Endodermal cell (in vitro differentiated cells): ENCODE measurements around the gene FAM149B1. TPM values are rescaled to one million over a fixed set of nuclear protein-coding genes. Genes with fewer than 3 reads are reported as not detected.

Experiments used
- DNase-seq: peaks from one replicate; pipeline ENCODE4 v3.0.0-alpha.2; 2017
- H3K27ac ChIP-seq: 2 replicates; pipeline ENCODE4 v1.5.1; 2013; ENCODE audit warnings: mild to moderate bottlenecking, low read depth, low read length, moderate library complexity
- H3K27me3 ChIP-seq: 2 replicates; pipeline ENCODE4 v1.6.1; 2013; ENCODE audit warnings: mild to moderate bottlenecking, low read length, moderate library complexity; ENCODE audit not compliant: insufficient read depth, control insufficient read depth, poor library complexity, severe bottlenecking
- H3K36me3 ChIP-seq: 2 replicates; pipeline ENCODE4 v1.7.0; 2013; ENCODE audit warnings: mild to moderate bottlenecking, low read length, moderate library complexity; ENCODE audit not compliant: control insufficient read depth, insufficient read depth
- H3K4me1 ChIP-seq: one replicate; pipeline ENCODE4 v1.7.0; 2013; ENCODE audit warnings: low read length; ENCODE audit not compliant: control insufficient read depth, insufficient read depth
- H3K4me3 ChIP-seq: 2 replicates; pipeline ENCODE4 v1.5.1; 2013; ENCODE audit warnings: mild to moderate bottlenecking, low read length, moderate library complexity
- H3K9ac ChIP-seq: 2 replicates; pipeline ENCODE4 v1.6.1; 2013; ENCODE audit warnings: mild to moderate bottlenecking, low read length, moderate library complexity; ENCODE audit not compliant: poor library complexity, severe bottlenecking; ENCODE audit errors: extremely low read depth
- H3K9me3 ChIP-seq: 2 replicates; pipeline ENCODE4 v1.6.1; 2013; ENCODE audit warnings: mild to moderate bottlenecking, low read length, moderate library complexity; ENCODE audit not compliant: control insufficient read depth
- H3K27ac Mint-ChIP-seq: 2 replicates; pipeline ENCODE4 v1.8.0; 2020; ENCODE audit warnings: mixed read lengths
- H3K27me3 Mint-ChIP-seq: 2 replicates; pipeline ENCODE4 v1.8.0; 2021; ENCODE audit warnings: mild to moderate bottlenecking, mixed read lengths; ENCODE audit not compliant: insufficient read depth
- H3K36me3 Mint-ChIP-seq: 2 replicates; pipeline ENCODE4 v1.8.0; 2020; ENCODE audit warnings: low read depth, mixed read lengths
- H3K4me1 Mint-ChIP-seq: 2 replicates; pipeline ENCODE4 v1.8.0; 2020; ENCODE audit warnings: mixed read lengths
- H3K4me3 Mint-ChIP-seq: 2 replicates; pipeline ENCODE4 v1.8.0; 2020; ENCODE audit warnings: mild to moderate bottlenecking, moderate library complexity, mixed read lengths
- H3K9me3 Mint-ChIP-seq: 2 replicates; pipeline ENCODE4 v1.8.0; 2020; ENCODE audit warnings: mild to moderate bottlenecking, mixed read lengths
- WGBS, 2 experiments: methylation state at CpG; one replicate each; pipeline versions ENCODE4 v1.1.5 to v1.1.7; 2013; ENCODE audit warnings: missing lambda C conversion rate in 2 of 2, mixed read lengths in 1 of 2; ENCODE audit not compliant: insufficient coverage in 1 of 2, insufficient read length in 1 of 2; 5-methylcytosine and 5-hydroxymethylcytosine counted together
- total RNA-seq, 2 donors: library from RNA; stranded (reverse); fragmentation: NEBNext Ultra II Directional in 1 of 2; extraction: Animal tissue kit (Norgen Biotek cat#: 25700) in 1 of 2; gene quantifications; 2 replicates in 1 of 2; 3 replicates in 1 of 2; pipeline ENCODE4 v1.2.1, GENCODE V29; 2021
- TF ChIP-seq, protein P1 (sequence below): fragments of 200-600 bp; sonication (generic); conservative IDR thresholded peaks from 2 replicates; pipeline ENCODE4 v1.5.0; 2021; ENCODE audit warnings: antibody characterized with exemption, mild to moderate bottlenecking

FAM149B1 gene
- total RNA-seq, 2 donors from 2014 or later = 29.1 to 29.2 TPM

DNA sequence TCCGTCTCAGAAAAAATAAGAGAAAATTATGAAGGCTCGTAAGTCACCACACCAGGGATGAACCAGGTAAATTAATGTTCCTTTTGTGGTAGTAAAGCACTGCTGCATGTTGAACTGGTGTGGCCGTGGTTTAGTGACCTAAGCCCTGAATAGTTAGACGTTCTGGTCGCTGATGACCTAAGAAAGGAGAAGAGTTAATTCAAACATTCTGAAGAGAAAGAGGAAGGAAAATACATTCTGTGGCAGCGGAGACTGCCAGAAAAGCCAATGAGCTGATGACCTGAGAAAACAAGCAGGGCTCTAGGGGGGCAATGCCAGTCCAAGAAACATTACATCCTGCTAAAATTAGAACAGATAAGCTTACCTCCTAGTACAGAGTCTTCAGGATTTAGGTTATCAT, 61.6 kb downstream of the FAM149B1 start:
- 93 to 95% methylated on average over 6 of the region's 6 CpGs for WGBS, 2 experiments
- Mint-ChIP-seq H3K36me3 (peaks cover 21% of the 10 kb centered on the region), H3K27ac (no peak overlapping the region)

DNA sequence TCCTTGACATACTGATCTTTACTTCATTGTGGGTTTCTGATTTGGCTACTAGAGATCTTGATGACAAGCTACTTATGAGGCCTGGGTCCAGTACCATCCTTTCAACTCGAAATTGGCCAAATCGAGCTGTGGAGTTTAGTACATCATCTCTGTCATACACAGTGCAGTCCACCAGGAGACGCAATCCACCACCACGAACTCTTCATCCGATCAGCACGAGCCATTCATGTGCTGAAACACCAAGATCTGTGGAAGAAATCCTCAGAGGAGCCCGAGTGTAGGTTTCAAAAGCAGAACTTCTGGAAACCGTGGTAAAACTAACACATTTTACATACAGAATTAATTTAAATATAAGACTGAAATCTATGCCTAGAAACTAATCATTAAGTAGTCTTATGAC, 65.0 kb downstream of the FAM149B1 start:
- Mint-ChIP-seq H3K9me3 (no peaks in the 10 kb centered on the region), H3K4me1 (no peaks in the 10 kb centered on the region), H3K27ac (no peak overlapping the region), H3K36me3 (peaks cover 35% of the 10 kb centered on the region), H3K27me3 (no peaks in the 10 kb centered on the region), H3K4me3 (no peak overlapping the region)
- Histone ChIP-seq H3K9me3 (no peaks in the 10 kb centered on the region), H3K9ac (no peak overlapping the region), H3K27ac (no peak overlapping the region), H3K27me3 (no peaks in the 10 kb centered on the region), H3K36me3 (peaks cover 57% of the 10 kb centered on the region), H3K4me3 (no peak overlapping the region), H3K4me1 (no peaks in the 10 kb centered on the region)
- TF ChIP-seq, protein P1, sequence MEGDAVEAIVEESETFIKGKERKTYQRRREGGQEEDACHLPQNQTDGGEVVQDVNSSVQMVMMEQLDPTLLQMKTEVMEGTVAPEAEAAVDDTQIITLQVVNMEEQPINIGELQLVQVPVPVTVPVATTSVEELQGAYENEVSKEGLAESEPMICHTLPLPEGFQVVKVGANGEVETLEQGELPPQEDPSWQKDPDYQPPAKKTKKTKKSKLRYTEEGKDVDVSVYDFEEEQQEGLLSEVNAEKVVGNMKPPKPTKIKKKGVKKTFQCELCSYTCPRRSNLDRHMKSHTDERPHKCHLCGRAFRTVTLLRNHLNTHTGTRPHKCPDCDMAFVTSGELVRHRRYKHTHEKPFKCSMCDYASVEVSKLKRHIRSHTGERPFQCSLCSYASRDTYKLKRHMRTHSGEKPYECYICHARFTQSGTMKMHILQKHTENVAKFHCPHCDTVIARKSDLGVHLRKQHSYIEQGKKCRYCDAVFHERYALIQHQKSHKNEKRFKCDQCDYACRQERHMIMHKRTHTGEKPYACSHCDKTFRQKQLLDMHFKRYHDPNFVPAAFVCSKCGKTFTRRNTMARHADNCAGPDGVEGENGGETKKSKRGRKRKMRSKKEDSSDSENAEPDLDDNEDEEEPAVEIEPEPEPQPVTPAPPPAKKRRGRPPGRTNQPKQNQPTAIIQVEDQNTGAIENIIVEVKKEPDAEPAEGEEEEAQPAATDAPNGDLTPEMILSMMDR = peak; percentile 64
- DNase-seq = peak; percentile 57
- 95 to 98% methylated on average over 6 to 8 of the region's 8 CpGs for WGBS, 2 experiments

More for the DNA sequence above, 61.6 kb downstream of the FAM149B1 start:
- H3K9ac ChIP-seq = no peak overlapping the region
- TF ChIP-seq, protein P1 = no peak
- Mint-ChIP-seq H3K27me3 (no peaks in the 10 kb centered on the region), H3K4me3 (no peak overlapping the region), H3K9me3 (no peaks in the 10 kb centered on the region), H3K4me1 (no peaks in the 10 kb centered on the region)
- H3K27me3 ChIP-seq = no peaks in the 10 kb centered on the region
- no peak overlapping the region for H3K4me3 ChIP-seq
- no peaks in the 10 kb centered on the region for H3K9me3 ChIP-seq
- H3K4me1 ChIP-seq = no peaks in the 10 kb centered on the region
- no peak overlapping the region for H3K27ac ChIP-seq
- H3K36me3 ChIP-seq = peaks cover 29% of the 10 kb centered on the region
- DNase-seq = no peak

DNA sequence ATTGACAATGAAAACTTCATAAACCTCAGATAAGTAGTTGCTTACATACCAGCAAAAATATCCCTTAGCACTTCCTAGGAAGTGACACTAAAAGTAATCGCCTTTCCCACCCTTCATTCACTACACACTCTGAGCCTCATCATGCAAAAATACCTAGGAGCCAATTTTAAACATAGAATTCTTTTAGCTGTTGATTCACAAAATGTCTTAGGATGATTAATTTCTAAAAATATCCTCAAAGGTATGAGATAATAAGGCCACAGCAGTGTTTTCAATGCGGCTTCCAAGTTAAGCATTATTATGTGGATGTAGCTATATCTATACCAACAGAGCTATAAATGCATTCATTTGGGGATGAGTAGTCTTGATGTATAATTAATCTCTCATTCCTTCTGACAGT, 66.0 kb downstream of the FAM149B1 start:
- TF ChIP-seq, protein P1 = no peak
- Histone ChIP-seq H3K36me3 (peaks cover 65% of the 10 kb centered on the region), H3K27ac (no peak overlapping the region), H3K4me3 (no peak overlapping the region), H3K27me3 (no peaks in the 10 kb centered on the region), H3K4me1 (no peaks in the 10 kb centered on the region), H3K9me3 (no peaks in the 10 kb centered on the region), H3K9ac (no peak overlapping the region)
- no peaks in the 10 kb centered on the region for H3K4me1 Mint-ChIP-seq
- no peak overlapping the region for H3K4me3 Mint-ChIP-seq
- WGBS, 2 experiments = 80 to 84% methylated on average over 1 to 2 of the region's 2 CpGs
- H3K36me3 Mint-ChIP-seq = peaks cover 39% of the 10 kb centered on the region
- no peak for DNase-seq
- H3K27me3 Mint-ChIP-seq = no peaks in the 10 kb centered on the region
- no peak overlapping the region for H3K27ac Mint-ChIP-seq
- H3K9me3 Mint-ChIP-seq = no peaks in the 10 kb centered on the region
